Muscle layer of colon (tissue), 2 donors: Measurements from ENCODE around the gene UPK3B.
"Not testable (repeated sequence)": the region's sequence is repeated elsewhere in the genome, so short reads cannot be mapped to it uniquely, and the experiment has no call there.

Experiments used
- H3K27ac ChIP-seq: one replicate; pipeline ENCODE4 v1.7.0; 2013; ENCODE audit warnings: low read depth, mild to moderate bottlenecking, low read length, moderate library complexity
- H3K27me3 ChIP-seq, 2 donors: one replicate each; pipeline ENCODE4 v1.7.0; 2013; ENCODE audit warnings: low read length in 2 of 2, mild to moderate bottlenecking in 2 of 2; ENCODE audit not compliant: insufficient read depth in 2 of 2, control insufficient read depth in 1 of 2
- H3K36me3 ChIP-seq: one replicate; pipeline ENCODE4 v1.7.0; 2013; ENCODE audit warnings: mild to moderate bottlenecking, low read length; ENCODE audit not compliant: insufficient read depth
- H3K4me1 ChIP-seq: one replicate; pipeline ENCODE4 v1.7.0; 2013; ENCODE audit warnings: mild to moderate bottlenecking, low read length; ENCODE audit not compliant: insufficient read depth
- H3K4me3 ChIP-seq, 2 donors: one replicate each; pipeline ENCODE4 v1.7.0; 2013; ENCODE audit warnings: low read length in 2 of 2, low read depth in 1 of 2, mild to moderate bottlenecking in 1 of 2, moderate library complexity in 1 of 2
- H3K9ac ChIP-seq: one replicate; pipeline ENCODE4 v1.7.0; 2013; ENCODE audit warnings: low read length
- H3K9me3 ChIP-seq: one replicate; pipeline ENCODE4 v1.7.0; 2013; ENCODE audit warnings: mild to moderate bottlenecking, low read length
- donor health status: abdominal sarcoma.
- donor health status: Adenocarcinoma of cecum.

Gene UPK3B

DNA sequence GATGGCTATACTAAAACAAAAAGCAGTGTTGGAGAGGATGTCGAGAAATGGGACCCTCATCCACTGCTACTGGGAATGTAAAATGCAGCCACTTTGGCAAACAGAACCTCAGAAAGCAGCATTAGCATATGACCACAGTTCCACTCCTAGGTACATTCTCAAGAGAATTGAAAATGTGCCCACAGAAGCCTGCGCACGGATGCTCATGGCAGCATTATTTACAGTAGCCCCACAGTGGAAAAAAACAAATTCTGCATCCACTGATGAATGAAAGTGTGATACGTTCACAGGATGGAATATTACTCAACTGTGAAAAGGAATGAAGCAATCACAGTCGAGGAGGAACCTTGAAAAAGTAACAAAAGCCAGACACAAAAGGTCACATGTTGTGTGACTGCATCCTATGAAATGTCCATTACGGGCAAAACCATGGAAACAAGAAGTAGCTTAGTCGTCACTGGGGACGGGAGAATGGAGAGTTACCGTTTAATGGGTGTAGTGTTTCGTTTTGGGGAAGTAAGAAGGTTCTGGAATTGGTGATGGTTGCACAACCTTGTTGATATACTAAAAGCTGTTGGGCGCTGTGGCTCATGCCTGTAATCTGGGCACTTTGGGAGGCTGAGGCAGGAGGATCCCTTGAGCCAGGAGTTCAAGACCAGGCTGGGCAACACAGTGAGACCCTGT lies 2.5 kb upstream of the UPK3B start:
- no peak overlapping the region for H3K9ac ChIP-seq
- H3K36me3 ChIP-seq, result no peaks in the 10 kb centered on the region
- H3K27ac ChIP-seq, result no peak overlapping the region
- no peaks in the 10 kb centered on the region for H3K9me3 ChIP-seq
- no peak overlapping the region for H3K4me3 ChIP-seq
- H3K27me3 ChIP-seq, result no peaks in the 10 kb centered on the region
- H3K4me1 ChIP-seq, result no peaks in the 10 kb centered on the region

DNA sequence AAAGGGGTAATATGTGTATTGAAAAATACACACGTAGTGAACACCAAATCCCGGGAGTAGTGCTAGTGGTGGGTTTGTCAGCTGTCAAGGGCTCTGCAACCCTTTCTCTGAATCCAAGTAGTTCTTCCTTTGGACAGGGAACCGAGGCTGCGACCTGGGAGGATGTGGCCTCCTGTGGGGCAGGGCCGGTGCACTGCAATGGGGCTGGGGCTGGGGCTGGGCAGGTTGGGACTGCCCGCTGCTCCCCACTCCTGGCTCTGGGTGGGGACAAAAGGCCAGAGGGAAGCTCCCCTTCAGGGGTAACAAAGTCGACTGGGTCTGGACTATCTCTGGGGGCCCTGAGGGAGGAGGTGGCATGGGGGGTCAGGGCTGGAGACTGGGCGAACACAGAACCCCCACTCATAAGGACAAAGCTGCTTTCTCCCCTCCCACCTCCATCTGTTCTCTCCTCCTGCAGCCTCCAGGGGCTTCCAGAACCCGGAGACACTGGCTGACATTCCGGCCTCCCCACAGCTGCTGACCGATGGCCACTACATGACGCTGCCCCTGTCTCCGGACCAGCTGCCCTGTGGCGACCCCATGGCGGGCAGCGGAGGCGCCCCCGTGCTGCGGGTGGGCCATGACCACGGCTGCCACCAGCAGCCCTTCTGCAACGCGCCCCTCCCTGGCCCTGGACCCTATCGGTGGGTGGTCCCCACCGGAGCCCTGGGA lies 1.0 kb downstream of the UPK3B start:
- not testable (repeated sequence) for H3K9ac ChIP-seq, H3K27me3 ChIP-seq, H3K4me3 ChIP-seq, H3K9me3 ChIP-seq, H3K4me1 ChIP-seq, H3K36me3 ChIP-seq, H3K27ac ChIP-seq

DNA sequence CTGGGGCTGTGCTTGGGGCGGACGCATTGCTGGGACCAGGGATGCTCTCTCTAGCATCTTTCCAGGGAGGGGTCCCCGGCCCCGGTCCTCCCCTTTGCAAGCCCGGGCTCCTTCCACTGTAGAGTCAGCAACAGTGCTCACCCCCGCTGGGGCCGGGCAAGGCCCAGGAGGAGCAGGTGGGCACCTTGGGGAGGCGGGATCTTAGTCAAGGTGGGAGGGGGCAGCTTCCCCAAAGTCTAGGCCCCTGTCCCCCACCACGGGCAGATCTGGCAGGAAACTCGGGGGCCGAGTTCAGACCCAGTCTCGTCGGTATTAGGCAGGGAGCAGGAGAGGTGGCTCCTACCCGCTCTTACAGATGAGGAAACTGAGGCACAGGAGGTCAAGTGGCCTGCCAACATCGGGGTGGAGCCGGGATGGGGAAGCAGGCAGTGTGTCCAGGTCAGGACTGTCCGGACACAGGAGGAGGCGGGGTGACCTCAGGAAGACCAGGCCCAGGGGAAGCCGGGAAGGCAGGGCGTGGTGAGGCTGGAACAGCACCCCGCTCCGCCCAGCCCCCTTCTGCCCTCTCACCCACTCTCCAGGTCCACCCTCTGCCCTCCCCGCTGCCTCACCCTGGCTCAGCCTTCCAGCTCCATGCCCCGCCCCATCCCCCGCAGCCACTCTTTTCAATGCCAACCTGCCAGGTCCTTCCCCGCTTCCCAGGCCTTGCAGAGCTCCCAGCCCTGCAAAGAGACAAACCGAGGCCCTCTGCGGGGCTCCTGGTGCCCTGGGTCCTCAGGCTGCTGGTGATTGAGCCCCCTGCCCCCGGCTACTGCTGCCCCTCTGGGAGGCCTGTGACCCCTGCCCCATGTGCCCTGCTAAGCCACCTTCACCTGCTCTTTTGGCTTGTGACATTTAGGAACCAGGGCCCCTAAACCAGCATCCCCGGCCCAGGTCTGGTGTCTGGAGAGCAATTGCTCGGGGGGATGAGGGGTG lies 1.8 kb downstream of the UPK3B start:
- H3K4me3 ChIP-seq, H3K9ac ChIP-seq, H3K36me3 ChIP-seq, H3K9me3 ChIP-seq, H3K4me1 ChIP-seq, H3K27me3 ChIP-seq, H3K27ac ChIP-seq: not testable (repeated sequence)

DNA sequence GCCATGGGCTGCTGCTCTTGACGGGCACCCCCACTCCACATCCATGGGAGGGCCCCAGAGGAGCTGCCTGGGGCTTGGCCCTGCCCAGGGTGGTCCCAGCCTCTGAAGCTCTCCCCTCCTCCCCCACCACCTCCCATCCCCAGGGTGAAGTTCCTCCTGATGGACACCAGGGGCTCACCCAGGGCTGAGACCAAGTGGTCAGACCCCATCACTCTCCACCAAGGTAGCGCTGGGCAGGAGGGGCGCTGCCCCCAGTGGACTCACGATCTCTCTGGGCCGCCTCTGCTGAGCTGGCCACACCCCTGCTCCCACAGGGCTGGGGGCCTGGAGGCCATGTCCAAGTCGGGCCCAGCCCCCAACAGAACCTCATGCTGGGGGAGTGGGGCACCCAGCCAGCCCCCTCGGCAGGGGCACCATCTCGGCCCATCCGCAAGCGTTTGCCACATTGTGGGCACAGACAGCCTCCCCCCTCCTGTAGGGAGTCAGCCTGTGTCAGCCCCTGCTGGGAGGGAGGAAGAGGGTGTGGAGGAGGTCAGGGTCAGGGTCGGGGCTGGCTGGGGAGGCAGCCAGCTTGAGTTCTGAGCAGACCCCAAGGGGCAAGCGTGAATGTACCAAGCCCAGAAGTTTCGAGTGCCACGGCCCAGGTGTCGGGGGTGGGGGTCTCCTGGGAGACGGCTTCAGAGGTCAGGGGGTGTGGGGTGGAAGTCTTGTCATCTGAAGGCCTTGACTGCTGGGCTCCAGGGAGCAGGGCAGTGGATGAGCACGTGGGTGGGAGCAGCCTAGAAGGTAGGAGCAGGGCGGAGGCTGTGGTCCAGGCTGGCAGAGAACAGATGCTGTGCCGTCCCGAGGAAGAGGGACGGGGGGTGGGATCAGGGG lies 2.8 kb downstream of the UPK3B start:
- Histone ChIP-seq H3K9me3 (no peaks in the 10 kb centered on the region), H3K4me1 (no peaks in the 10 kb centered on the region), H3K27me3 (no peaks in the 10 kb centered on the region), H3K36me3 (no peaks in the 10 kb centered on the region), H3K4me3 (no peak overlapping the region), H3K9ac (no peak overlapping the region), H3K27ac (no peak overlapping the region)

DNA sequence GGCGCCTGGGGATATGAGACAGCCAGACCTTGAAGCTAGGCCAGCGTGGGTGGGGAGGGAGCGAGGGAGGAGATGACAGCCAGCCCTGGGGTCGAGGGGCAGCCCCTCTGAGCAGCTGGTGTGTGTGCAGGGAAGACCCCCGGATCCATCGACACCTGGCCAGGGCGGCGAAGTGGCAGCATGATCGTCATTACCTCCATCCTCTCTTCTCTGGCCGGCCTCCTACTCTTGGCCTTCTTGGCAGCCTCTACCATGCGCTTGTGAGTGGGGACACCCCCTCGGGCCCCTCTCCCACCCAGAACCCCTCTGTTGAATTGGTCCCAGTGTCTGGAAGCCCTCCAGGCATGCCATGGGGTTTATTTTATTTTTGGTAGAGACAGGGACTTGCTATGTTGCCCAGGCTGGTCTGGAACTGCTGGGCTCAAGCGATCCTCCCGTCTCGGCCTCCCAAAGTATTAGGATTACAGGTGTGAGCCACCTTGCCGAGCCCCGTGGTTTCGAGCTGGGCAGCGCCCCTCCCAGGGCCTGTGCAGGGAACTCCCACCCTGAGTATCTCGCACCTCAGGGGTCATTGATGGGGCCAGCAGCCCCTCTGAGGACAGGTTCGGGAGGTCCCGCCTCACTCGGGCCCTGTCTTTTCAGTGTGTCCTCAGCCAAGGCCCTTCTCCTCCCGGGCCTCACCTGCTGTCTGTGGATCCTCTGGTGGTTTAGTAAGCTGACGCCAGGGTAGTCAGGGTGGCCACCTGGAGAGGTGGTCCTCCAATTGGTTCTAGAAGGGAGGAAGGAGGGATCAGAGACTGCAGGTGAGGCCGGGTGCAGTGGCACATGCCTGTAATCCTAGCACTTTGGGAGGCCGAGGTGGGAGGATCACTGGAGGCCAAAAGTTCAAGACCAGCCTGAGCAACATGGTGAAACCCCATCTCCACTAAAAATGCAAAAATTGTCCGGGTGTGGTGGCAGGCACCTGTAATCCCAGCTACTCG lies 3.8 kb downstream of the UPK3B start:
- Histone ChIP-seq H3K4me1 (no peaks in the 10 kb centered on the region), H3K9ac (no peak overlapping the region), H3K27me3 (no peaks in the 10 kb centered on the region), H3K9me3 (no peaks in the 10 kb centered on the region), H3K36me3 (no peaks in the 10 kb centered on the region), H3K4me3 (no peak overlapping the region), H3K27ac (no peak overlapping the region)

DNA sequence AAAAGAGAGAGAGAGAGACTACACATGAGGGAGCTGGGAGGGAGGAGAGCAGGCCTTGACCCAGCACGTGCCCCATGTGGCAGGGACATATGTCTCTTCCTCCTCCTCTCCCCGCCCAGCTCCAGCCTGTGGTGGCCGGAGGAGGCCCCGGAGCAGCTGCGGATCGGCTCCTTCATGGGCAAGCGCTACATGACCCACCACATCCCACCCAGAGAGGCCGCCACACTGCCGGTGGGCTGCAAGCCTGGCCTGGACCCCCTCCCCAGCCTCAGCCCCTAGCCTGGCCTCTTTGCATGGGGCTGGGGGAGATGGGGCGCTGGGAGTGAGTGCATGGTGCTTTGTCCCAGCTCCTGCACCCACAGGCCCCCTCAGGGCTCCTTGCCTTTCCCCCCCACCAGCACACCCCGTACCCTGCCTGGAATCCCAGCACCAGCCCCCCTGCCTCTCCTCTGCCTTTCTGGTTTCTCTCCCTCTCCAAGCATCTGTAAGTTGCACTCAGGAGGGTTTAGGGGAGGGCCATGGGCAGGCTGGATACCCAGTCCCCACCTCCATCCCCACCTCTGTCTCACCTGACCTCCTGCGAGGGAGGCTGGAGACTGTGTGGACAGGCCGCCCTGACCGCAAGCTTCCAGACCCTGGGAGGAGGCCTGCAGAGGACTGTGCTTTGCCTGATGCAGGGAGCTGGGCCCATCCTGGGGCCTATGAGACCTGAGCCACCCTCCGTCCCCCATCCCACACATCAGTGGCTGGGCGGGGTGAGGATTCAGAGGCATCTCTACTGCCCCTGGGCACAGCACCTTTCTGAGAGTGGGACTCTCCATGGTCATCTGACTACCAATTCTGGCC lies 4.8 kb downstream of the UPK3B start:
- no peaks in the 10 kb centered on the region for H3K36me3 ChIP-seq
- H3K9ac ChIP-seq, result no peak overlapping the region
- no peaks in the 10 kb centered on the region for H3K27me3 ChIP-seq
- no peaks in the 10 kb centered on the region for H3K4me1 ChIP-seq
- no peaks in the 10 kb centered on the region for H3K9me3 ChIP-seq
- no peak overlapping the region for H3K27ac ChIP-seq
- no peak overlapping the region for H3K4me3 ChIP-seq

DNA sequence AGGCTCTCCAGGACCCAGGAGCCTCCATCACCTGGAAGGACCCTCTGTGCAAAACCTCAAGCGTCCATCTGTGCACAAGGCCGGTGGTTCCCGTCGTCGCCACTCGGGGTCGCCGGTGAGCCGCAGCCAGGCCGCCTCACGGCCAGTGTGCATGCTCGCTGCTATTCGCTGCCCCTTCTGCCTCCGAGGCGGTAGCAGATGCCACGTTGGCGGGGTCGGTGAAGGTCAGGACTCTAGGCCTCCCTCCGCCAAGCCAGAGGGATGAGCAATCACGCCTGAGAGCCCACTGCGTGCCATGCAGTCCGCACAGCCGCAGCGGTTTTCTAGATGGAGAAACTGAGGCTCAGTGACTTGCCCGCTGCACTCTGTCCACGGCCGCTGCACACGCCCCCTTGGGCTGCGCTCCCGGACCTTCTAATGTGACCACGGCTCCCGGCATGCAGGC lies 5.7 kb downstream of the UPK3B start:
- Histone ChIP-seq H3K4me1 (no peaks in the 10 kb centered on the region), H3K9ac (no peak overlapping the region), H3K9me3 (no peaks in the 10 kb centered on the region), H3K4me3 (no peak overlapping the region), H3K27ac (no peak overlapping the region), H3K27me3 (no peaks in the 10 kb centered on the region), H3K36me3 (no peaks in the 10 kb centered on the region)

DNA sequence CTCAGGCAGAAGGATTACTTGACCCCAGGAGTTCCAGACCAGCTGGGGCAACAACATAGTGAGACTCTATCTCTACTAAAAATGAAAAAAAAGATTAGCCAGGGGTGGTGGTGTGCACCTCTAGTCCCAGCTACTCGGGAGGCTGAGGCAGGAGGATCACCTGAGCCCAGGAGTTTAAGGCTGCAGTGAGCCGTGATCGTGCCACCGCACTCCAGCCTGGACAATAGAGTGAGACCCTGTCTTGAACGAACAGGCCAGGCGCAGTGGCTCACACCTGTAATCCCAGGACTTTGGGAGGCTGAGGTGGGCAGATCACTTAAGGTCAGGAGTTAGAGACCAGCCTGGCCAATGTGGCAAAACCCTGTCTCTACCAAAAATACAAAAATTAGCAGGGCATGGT lies 6.6 kb downstream of the UPK3B start:
- H3K4me3 ChIP-seq, H3K9me3 ChIP-seq, H3K36me3 ChIP-seq, H3K4me1 ChIP-seq, H3K9ac ChIP-seq, H3K27ac ChIP-seq, H3K27me3 ChIP-seq: not testable (repeated sequence)

DNA sequence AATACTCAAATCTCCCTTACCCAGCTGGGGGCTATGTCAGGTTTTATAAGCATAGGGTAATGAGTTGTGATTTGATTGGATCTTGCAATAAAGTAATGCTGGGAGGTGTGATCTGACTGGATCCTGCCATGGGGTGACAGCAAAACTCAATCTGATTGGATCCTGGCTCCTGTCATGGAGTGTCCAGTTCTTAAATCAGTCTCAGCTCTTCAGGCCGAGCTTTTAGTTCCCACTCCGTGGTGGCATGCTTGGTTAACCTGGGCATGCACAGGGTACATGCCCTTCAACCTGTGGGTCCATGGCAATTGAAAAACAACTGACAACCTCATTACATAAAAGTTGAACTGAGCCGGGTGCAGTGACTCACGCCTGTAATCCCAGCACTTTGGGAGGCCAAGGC lies 15.8 kb downstream of the UPK3B start:
- not testable (repeated sequence) for H3K27me3 ChIP-seq, H3K4me3 ChIP-seq

More for the DNA sequence above, 15.8 kb downstream of the UPK3B start:
- H3K36me3 ChIP-seq, H3K4me1 ChIP-seq, H3K9me3 ChIP-seq, H3K9ac ChIP-seq, H3K27ac ChIP-seq: not testable (repeated sequence)
